ENCODE data around the gene CD99L2. TPM values are rescaled to one million over a fixed set of nuclear protein-coding genes. Genes with fewer than 3 reads are reported as not detected.
A peak's percentile ranks its signal among the peaks of the same experiment; 100 is the strongest.

The CD99L2 gene
- total RNA-seq, 1 experiment from 2014 or later: 156 TPM

DNA sequence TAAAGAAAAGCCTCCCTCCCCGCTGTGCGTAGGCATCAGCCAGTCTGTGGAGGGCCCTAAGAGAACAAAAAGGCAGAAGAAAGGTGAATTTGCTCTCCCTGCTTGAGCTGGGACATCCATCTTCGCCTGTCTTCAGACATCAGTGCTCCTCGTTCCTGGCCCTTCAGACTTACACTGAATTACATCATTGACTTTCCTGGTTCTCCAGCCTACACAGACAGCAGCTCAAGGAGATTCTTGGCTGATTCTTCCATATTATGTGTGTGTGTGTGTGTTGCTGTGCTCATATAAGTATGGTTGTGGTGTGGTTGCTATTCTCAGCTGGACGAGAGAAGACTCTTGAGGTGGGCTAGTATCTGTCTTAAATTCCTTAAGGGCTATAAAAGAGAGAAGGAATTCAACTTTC is 35.5 kb upstream of the CD99L2 start:
- DNase-seq (ENCODE audit: low read depth, low spot score) (no peak), ATAC-seq (peak; percentile 43)
- no peaks in the 10 kb centered on the region for H3K27me3 ChIP-seq (ENCODE audit: control insufficient read depth, insufficient read depth, low read length)
- no peaks in the 10 kb centered on the region for H3K36me3 ChIP-seq (ENCODE audit: control insufficient read depth, insufficient read depth, low read length)
- H3K4me3 ChIP-seq (ENCODE audit: low read depth in 2 of 2, low read length in 2 of 2): 0 out of 4 replicates have a peak overlapping the region, but pooled peaks of 1 of the 2 experiments have one; percentile 20
- POLR2A ChIA-PET: interaction anchor here (0.7 kb wide), 1 partner anchor 63 kb away, joined by 3 read pairs; no protein-coding TSS in a partner anchor
- in situ Hi-C loops (cut with HindIII; ENCODE audit: low pct_unique_long_range_greater_than_20kb, low sequenced_read_pairs) (no loop called here), intact Hi-C loops (cut with micrococcal nuclease; ENCODE audit: unreplicated experiment) (no loop called here)
- TF ChIP-seq TCF7L2 (IDR thresholded peaks at IDR 0.05; ENCODE audit: low read depth, low read length) (no peak), SIN3A (IDR thresholded peaks at IDR 0.05; ENCODE audit: borderline replicate concordance, insufficient read depth, low read depth, low read length) (no peak), POLR2AphosphoS5 (IDR thresholded peaks at IDR 0.05; ENCODE audit: low read depth, low read length) (no peak)
- TF ChIP-seq, protein P1, sequence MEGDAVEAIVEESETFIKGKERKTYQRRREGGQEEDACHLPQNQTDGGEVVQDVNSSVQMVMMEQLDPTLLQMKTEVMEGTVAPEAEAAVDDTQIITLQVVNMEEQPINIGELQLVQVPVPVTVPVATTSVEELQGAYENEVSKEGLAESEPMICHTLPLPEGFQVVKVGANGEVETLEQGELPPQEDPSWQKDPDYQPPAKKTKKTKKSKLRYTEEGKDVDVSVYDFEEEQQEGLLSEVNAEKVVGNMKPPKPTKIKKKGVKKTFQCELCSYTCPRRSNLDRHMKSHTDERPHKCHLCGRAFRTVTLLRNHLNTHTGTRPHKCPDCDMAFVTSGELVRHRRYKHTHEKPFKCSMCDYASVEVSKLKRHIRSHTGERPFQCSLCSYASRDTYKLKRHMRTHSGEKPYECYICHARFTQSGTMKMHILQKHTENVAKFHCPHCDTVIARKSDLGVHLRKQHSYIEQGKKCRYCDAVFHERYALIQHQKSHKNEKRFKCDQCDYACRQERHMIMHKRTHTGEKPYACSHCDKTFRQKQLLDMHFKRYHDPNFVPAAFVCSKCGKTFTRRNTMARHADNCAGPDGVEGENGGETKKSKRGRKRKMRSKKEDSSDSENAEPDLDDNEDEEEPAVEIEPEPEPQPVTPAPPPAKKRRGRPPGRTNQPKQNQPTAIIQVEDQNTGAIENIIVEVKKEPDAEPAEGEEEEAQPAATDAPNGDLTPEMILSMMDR (IDR thresholded peaks at IDR 0.05): no peak
- TF ChIP-seq, protein P2, sequence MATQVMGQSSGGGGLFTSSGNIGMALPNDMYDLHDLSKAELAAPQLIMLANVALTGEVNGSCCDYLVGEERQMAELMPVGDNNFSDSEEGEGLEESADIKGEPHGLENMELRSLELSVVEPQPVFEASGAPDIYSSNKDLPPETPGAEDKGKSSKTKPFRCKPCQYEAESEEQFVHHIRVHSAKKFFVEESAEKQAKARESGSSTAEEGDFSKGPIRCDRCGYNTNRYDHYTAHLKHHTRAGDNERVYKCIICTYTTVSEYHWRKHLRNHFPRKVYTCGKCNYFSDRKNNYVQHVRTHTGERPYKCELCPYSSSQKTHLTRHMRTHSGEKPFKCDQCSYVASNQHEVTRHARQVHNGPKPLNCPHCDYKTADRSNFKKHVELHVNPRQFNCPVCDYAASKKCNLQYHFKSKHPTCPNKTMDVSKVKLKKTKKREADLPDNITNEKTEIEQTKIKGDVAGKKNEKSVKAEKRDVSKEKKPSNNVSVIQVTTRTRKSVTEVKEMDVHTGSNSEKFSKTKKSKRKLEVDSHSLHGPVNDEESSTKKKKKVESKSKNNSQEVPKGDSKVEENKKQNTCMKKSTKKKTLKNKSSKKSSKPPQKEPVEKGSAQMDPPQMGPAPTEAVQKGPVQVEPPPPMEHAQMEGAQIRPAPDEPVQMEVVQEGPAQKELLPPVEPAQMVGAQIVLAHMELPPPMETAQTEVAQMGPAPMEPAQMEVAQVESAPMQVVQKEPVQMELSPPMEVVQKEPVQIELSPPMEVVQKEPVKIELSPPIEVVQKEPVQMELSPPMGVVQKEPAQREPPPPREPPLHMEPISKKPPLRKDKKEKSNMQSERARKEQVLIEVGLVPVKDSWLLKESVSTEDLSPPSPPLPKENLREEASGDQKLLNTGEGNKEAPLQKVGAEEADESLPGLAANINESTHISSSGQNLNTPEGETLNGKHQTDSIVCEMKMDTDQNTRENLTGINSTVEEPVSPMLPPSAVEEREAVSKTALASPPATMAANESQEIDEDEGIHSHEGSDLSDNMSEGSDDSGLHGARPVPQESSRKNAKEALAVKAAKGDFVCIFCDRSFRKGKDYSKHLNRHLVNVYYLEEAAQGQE (IDR thresholded peaks at IDR 0.05; ENCODE audit: insufficient read depth in 1 of 2, low read depth in 2 of 2, low read length in 1 of 2): no peak
- H3K27ac ChIP-seq (ENCODE audit: low read length): peak overlapping the region; percentile 79
- CTCF ChIA-PET: interaction anchor here (0.8 kb wide), 1 partner anchor 162 kb away, joined by 3 read pairs; no protein-coding TSS in a partner anchor
- BruUV-seq (replicated peaks): no TSS peak
- peaks cover 15% of the 10 kb centered on the region; the same call in 1 of the 2 replicates for H3K4me1 ChIP-seq (ENCODE audit: control insufficient read depth, insufficient read depth, low read length)
- H3K9me3 ChIP-seq (ENCODE audit: control insufficient read depth, insufficient read depth, low read depth, low read length): no peaks in the 10 kb centered on the region

DNA sequence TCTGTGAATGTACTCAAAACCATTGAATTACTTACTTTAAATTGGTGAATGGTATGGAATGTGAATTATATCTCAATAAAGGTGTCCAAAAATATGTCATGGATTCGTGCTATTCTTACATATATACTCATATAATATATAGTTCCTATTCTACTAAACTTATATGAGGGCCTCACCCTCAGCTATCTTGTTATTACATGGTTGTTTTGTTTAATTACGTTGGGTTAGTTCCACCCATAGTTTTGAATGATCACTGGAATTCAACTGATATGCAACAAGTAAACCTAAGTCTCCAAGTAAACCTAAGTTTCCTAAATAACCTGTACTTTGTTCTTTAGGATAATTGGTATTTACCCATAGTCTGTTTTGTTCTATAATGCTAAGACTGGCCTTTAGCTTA is 30.6 kb upstream of the CD99L2 start:
- no peaks in the 10 kb centered on the region for H3K9me3 ChIP-seq (ENCODE audit: control insufficient read depth, insufficient read depth, low read depth, low read length)
- CTCF ChIA-PET: interaction anchor here (0.6 kb wide), 1 partner anchor 319 kb away, joined by 3 read pairs; no protein-coding TSS in a partner anchor
- peaks cover 7% of the 10 kb centered on the region for H3K4me1 ChIP-seq (ENCODE audit: control insufficient read depth, insufficient read depth, low read length)
- H3K27ac ChIP-seq (ENCODE audit: low read length): no peak overlapping the region
- BruUV-seq (replicated peaks): no TSS peak
- TF ChIP-seq TCF7L2 (IDR thresholded peaks at IDR 0.05; ENCODE audit: low read depth, low read length) (no peak), SIN3A (IDR thresholded peaks at IDR 0.05; ENCODE audit: borderline replicate concordance, insufficient read depth, low read depth, low read length) (no peak), POLR2AphosphoS5 (IDR thresholded peaks at IDR 0.05; ENCODE audit: low read depth, low read length) (no peak)
- TF ChIP-seq, protein P2 (IDR thresholded peaks at IDR 0.05; ENCODE audit: insufficient read depth in 1 of 2, low read depth in 2 of 2, low read length in 1 of 2): no peak
- TF ChIP-seq, protein P1 (IDR thresholded peaks at IDR 0.05): no peak
- no peaks in the 10 kb centered on the region for H3K36me3 ChIP-seq (ENCODE audit: control insufficient read depth, insufficient read depth, low read length)
- POLR2A ChIA-PET: no interaction called here
- H3K4me3 ChIP-seq (ENCODE audit: low read depth in 2 of 2, low read length in 2 of 2): no peak overlapping the region
- intact Hi-C loops (cut with micrococcal nuclease; ENCODE audit: unreplicated experiment): no loop called here
- no peak for DNase-seq (ENCODE audit: low read depth, low spot score)
- ATAC-seq: no peak
- H3K27me3 ChIP-seq (ENCODE audit: control insufficient read depth, insufficient read depth, low read length): no peaks in the 10 kb centered on the region
- in situ Hi-C loops (cut with HindIII; ENCODE audit: low pct_unique_long_range_greater_than_20kb, low sequenced_read_pairs): no loop called here
